ENCODE results near the gene CDCA3.

GRCh38 chr12:6824901-6825381 lies 26.1 kb downstream of the CDCA3 start:
- TF ChIP-seq CTCF (IDR thresholded peaks at IDR 0.05): no peak
- TF ChIP-seq FOXP4 (CRISPR knock-in tag; IDR thresholded peaks at IDR 0.05): no peak
- no peak for TF ChIP-seq MXD4 (CRISPR knock-in tag; IDR thresholded peaks at IDR 0.05; ENCODE audit: borderline replicate concordance)
- no peak for TF ChIP-seq SMAD3 (CRISPR knock-in tag; IDR thresholded peaks at IDR 0.05; ENCODE audit: borderline replicate concordance)
- no peak for TF ChIP-seq JUN (CRISPR knock-in tag; IDR thresholded peaks at IDR 0.05)
- no peak for TF ChIP-seq SP1 (CRISPR knock-in tag; conservative IDR thresholded peaks at IDR 0.05)
- TF ChIP-seq SOX15 (CRISPR knock-in tag; IDR thresholded peaks at IDR 0.05): no peak
- no peak for TF ChIP-seq ZNF281 (CRISPR knock-in tag; IDR thresholded peaks at IDR 0.05)
- TF ChIP-seq ZNF232 (CRISPR knock-in tag; IDR thresholded peaks at IDR 0.05): no peak
